ENCODE data around the gene FOXL1.

DNA sequence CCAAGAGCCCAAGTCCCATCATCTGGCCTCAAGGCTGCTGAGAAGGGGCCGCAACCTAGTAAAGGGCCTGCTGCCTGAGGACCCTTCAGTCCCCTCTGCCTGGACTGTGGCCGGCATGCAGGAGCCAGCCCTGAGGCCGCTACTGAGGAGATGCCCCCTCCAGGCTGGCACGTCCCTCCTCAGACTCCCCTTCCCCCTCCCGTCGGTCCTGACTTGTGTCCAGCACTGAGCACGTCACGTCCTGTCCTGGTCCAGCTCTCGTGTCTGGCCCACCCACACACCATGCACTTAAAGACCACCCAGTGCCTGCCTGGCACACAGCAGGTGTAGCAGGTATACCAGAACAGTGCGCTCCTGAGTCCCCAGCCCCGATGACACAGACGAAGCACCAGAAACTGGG, 32.9 kb upstream of the FOXL1 start:
- no peak for TF ChIP-seq POLR2A (IDR thresholded peaks at IDR 0.05)
- TF ChIP-seq, protein P1, sequence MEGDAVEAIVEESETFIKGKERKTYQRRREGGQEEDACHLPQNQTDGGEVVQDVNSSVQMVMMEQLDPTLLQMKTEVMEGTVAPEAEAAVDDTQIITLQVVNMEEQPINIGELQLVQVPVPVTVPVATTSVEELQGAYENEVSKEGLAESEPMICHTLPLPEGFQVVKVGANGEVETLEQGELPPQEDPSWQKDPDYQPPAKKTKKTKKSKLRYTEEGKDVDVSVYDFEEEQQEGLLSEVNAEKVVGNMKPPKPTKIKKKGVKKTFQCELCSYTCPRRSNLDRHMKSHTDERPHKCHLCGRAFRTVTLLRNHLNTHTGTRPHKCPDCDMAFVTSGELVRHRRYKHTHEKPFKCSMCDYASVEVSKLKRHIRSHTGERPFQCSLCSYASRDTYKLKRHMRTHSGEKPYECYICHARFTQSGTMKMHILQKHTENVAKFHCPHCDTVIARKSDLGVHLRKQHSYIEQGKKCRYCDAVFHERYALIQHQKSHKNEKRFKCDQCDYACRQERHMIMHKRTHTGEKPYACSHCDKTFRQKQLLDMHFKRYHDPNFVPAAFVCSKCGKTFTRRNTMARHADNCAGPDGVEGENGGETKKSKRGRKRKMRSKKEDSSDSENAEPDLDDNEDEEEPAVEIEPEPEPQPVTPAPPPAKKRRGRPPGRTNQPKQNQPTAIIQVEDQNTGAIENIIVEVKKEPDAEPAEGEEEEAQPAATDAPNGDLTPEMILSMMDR (IDR thresholded peaks at IDR 0.05) = no peak

Measured in uterus (tissue), 2 donors.